Loucy (cell line): Measurements from ENCODE around the gene ZNF385C.

ENCODE experiments used
- EZH2phosphoT487 ChIP-seq: fragments of 200-600 bp; IDR thresholded peaks from 2 replicates; pipeline ENCODE4 v1.6.1; 2018; ENCODE audit warnings: antibody characterized with exemption, mild to moderate bottlenecking, moderate library complexity, borderline replicate concordance
- TF ChIP-seq, protein P1 (sequence below): fragments of 200-600 bp; sonication (generic); conservative IDR thresholded peaks from 2 replicates; pipeline ENCODE4 v1.5.1; 2014; ENCODE audit warnings: mild to moderate bottlenecking, antibody characterized with exemption, low read length

DNA sequence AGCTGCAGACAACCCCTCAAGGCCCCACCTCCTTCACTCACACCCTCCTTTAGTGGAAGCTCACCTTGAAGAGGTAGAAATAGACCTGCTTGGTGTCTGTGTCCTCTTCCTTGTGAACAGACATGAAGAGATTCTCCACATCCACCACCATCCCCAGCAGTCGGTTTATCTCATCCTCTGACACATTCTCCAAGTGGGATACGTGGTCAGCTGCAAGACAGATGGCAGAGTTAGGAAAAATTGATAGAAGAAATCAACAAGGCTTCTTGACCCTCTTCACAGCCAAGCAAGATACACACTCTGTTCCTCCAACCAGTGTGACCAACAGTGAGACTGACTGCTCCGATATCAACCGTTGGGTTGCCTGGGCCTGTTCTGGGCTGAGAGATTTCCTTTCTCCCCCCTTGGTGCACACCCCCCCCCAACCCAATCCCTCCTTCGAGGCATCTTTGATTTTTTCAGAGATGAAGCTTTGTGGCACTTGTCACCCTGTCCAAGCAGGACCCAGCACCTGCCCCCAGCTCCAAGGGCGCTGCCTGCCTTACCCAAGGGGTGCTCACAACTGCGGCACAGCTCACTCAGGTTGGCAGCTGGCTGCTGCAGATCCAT lies 22.0 kb upstream of the ZNF385C start:
- TF ChIP-seq, protein P1, sequence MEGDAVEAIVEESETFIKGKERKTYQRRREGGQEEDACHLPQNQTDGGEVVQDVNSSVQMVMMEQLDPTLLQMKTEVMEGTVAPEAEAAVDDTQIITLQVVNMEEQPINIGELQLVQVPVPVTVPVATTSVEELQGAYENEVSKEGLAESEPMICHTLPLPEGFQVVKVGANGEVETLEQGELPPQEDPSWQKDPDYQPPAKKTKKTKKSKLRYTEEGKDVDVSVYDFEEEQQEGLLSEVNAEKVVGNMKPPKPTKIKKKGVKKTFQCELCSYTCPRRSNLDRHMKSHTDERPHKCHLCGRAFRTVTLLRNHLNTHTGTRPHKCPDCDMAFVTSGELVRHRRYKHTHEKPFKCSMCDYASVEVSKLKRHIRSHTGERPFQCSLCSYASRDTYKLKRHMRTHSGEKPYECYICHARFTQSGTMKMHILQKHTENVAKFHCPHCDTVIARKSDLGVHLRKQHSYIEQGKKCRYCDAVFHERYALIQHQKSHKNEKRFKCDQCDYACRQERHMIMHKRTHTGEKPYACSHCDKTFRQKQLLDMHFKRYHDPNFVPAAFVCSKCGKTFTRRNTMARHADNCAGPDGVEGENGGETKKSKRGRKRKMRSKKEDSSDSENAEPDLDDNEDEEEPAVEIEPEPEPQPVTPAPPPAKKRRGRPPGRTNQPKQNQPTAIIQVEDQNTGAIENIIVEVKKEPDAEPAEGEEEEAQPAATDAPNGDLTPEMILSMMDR = no peak
- no peak for TF ChIP-seq EZH2phosphoT487
